ENCODE data around the gene RAB7A.

Gene RAB7A

GRCh38 chr3:128813097-128813496 lies 87.1 kb downstream of the RAB7A start:
- H3K36me3 ChIP-seq (ENCODE audit: control insufficient read depth, insufficient read depth, low read length) = peaks cover 50% of the 10 kb centered on the region
- no peak overlapping the region for H3K4me3 ChIP-seq (ENCODE audit: insufficient read depth, low read depth, low read length, poor library complexity, severe bottlenecking)
- no peaks in the 10 kb centered on the region for H3K4me1 ChIP-seq (ENCODE audit: control insufficient read depth, insufficient read depth, low read length, poor library complexity, severe bottlenecking)
- H3K27me3 ChIP-seq (replicated peaks; ENCODE audit: control insufficient read depth, insufficient read depth, low read length, poor library complexity, severe bottlenecking) = no peaks in the 10 kb centered on the region
- H3K27ac ChIP-seq (ENCODE audit: insufficient read depth, low read length, poor library complexity, severe bottlenecking) = no peak overlapping the region
- no peak for DNase-seq
- no peaks in the 10 kb centered on the region for H3K9me3 ChIP-seq (ENCODE audit: control insufficient read depth, low read length)

GRCh38 chr3:128814060-128814459 lies 88.1 kb downstream of the RAB7A start:
- H3K9me3 ChIP-seq (ENCODE audit: control insufficient read depth, low read length) = no peaks in the 10 kb centered on the region
- H3K36me3 ChIP-seq (ENCODE audit: control insufficient read depth, insufficient read depth, low read length) = peaks cover 44% of the 10 kb centered on the region
- H3K27ac ChIP-seq (ENCODE audit: insufficient read depth, low read length, poor library complexity, severe bottlenecking) = no peak overlapping the region
- no peaks in the 10 kb centered on the region for H3K4me1 ChIP-seq (ENCODE audit: control insufficient read depth, insufficient read depth, low read length, poor library complexity, severe bottlenecking)
- H3K4me3 ChIP-seq (ENCODE audit: insufficient read depth, low read depth, low read length, poor library complexity, severe bottlenecking) = no peak overlapping the region
- H3K27me3 ChIP-seq (replicated peaks; ENCODE audit: control insufficient read depth, insufficient read depth, low read length, poor library complexity, severe bottlenecking) = no peaks in the 10 kb centered on the region
- DNase-seq = no peak

- H3K4me3 ChIP-seq (ENCODE audit: insufficient read depth, low read depth, low read length, poor library complexity, severe bottlenecking) = no peak overlapping the region
- H3K4me1 ChIP-seq (ENCODE audit: control insufficient read depth, insufficient read depth, low read length, poor library complexity, severe bottlenecking) = no peaks in the 10 kb centered on the region
- H3K27me3 ChIP-seq (replicated peaks; ENCODE audit: control insufficient read depth, insufficient read depth, low read length, poor library complexity, severe bottlenecking) = no peaks in the 10 kb centered on the region
- H3K36me3 ChIP-seq (ENCODE audit: control insufficient read depth, insufficient read depth, low read length) = peaks cover 44% of the 10 kb centered on the region
- H3K9me3 ChIP-seq (ENCODE audit: control insufficient read depth, low read length) = no peaks in the 10 kb centered on the region
- H3K27ac ChIP-seq (ENCODE audit: insufficient read depth, low read length, poor library complexity, severe bottlenecking) = no peak overlapping the region
- DNase-seq = no peak
These were observed 88.7 kb downstream of the RAB7A start for GRCh38 chr3:128814519-128815317.

- no peak for DNase-seq
These were observed 89.5 kb downstream of the RAB7A start for GRCh38 chr3:128815318-128816064.

GRCh38 chr3:128818186-128818787 lies 92.3 kb downstream of the RAB7A start:
- DNase-seq = no peak
- H3K4me3 ChIP-seq (ENCODE audit: insufficient read depth, low read depth, low read length, poor library complexity, severe bottlenecking) = no peak overlapping the region
- H3K27ac ChIP-seq (ENCODE audit: insufficient read depth, low read length, poor library complexity, severe bottlenecking) = no peak overlapping the region
- peaks cover 20% of the 10 kb centered on the region for H3K36me3 ChIP-seq (ENCODE audit: control insufficient read depth, insufficient read depth, low read length)
- H3K27me3 ChIP-seq (replicated peaks; ENCODE audit: control insufficient read depth, insufficient read depth, low read length, poor library complexity, severe bottlenecking) = no peaks in the 10 kb centered on the region
- no peaks in the 10 kb centered on the region for H3K9me3 ChIP-seq (ENCODE audit: control insufficient read depth, low read length)
- no peaks in the 10 kb centered on the region for H3K4me1 ChIP-seq (ENCODE audit: control insufficient read depth, insufficient read depth, low read length, poor library complexity, severe bottlenecking)

More at GRCh38 chr3:128815318-128816064, 89.5 kb downstream of the RAB7A start:
- Histone ChIP-seq H3K27me3 (replicated peaks; ENCODE audit: control insufficient read depth, insufficient read depth, low read length, poor library complexity, severe bottlenecking) (no peaks in the 10 kb centered on the region), H3K4me3 (ENCODE audit: insufficient read depth, low read depth, low read length, poor library complexity, severe bottlenecking) (no peak overlapping the region), H3K4me1 (ENCODE audit: control insufficient read depth, insufficient read depth, low read length, poor library complexity, severe bottlenecking) (no peaks in the 10 kb centered on the region), H3K9me3 (ENCODE audit: control insufficient read depth, low read length) (no peaks in the 10 kb centered on the region), H3K27ac (ENCODE audit: insufficient read depth, low read length, poor library complexity, severe bottlenecking) (no peak overlapping the region), H3K36me3 (ENCODE audit: control insufficient read depth, insufficient read depth, low read length) (peaks cover 42% of the 10 kb centered on the region)

GRCh38 chr3:128820252-128820839 lies 94.4 kb downstream of the RAB7A start:
- Histone ChIP-seq H3K4me1 (ENCODE audit: control insufficient read depth, insufficient read depth, low read length, poor library complexity, severe bottlenecking) (no peaks in the 10 kb centered on the region), H3K27ac (ENCODE audit: insufficient read depth, low read length, poor library complexity, severe bottlenecking) (no peak overlapping the region), H3K27me3 (replicated peaks; ENCODE audit: control insufficient read depth, insufficient read depth, low read length, poor library complexity, severe bottlenecking) (no peaks in the 10 kb centered on the region), H3K9me3 (ENCODE audit: control insufficient read depth, low read length) (no peaks in the 10 kb centered on the region), H3K36me3 (ENCODE audit: control insufficient read depth, insufficient read depth, low read length) (peaks cover 7% of the 10 kb centered on the region), H3K4me3 (ENCODE audit: insufficient read depth, low read depth, low read length, poor library complexity, severe bottlenecking) (no peak overlapping the region)
- DNase-seq = no peak

GRCh38 chr3:128823008-128823407 lies 97.0 kb downstream of the RAB7A start:
- Histone ChIP-seq H3K27me3 (replicated peaks; ENCODE audit: control insufficient read depth, insufficient read depth, low read length, poor library complexity, severe bottlenecking) (no peaks in the 10 kb centered on the region), H3K27ac (ENCODE audit: insufficient read depth, low read length, poor library complexity, severe bottlenecking) (no peak overlapping the region), H3K4me1 (ENCODE audit: control insufficient read depth, insufficient read depth, low read length, poor library complexity, severe bottlenecking) (no peaks in the 10 kb centered on the region), H3K36me3 (ENCODE audit: control insufficient read depth, insufficient read depth, low read length) (peaks cover 5% of the 10 kb centered on the region), H3K4me3 (ENCODE audit: insufficient read depth, low read depth, low read length, poor library complexity, severe bottlenecking) (no peak overlapping the region), H3K9me3 (ENCODE audit: control insufficient read depth, low read length) (no peaks in the 10 kb centered on the region)
- no peak for DNase-seq

- Histone ChIP-seq H3K4me1 (ENCODE audit: control insufficient read depth, insufficient read depth, low read length, poor library complexity, severe bottlenecking) (no peaks in the 10 kb centered on the region), H3K27me3 (replicated peaks; ENCODE audit: control insufficient read depth, insufficient read depth, low read length, poor library complexity, severe bottlenecking) (no peaks in the 10 kb centered on the region), H3K4me3 (ENCODE audit: insufficient read depth, low read depth, low read length, poor library complexity, severe bottlenecking) (no peak overlapping the region), H3K27ac (ENCODE audit: insufficient read depth, low read length, poor library complexity, severe bottlenecking) (no peak overlapping the region), H3K9me3 (ENCODE audit: control insufficient read depth, low read length) (no peaks in the 10 kb centered on the region), H3K36me3 (ENCODE audit: control insufficient read depth, insufficient read depth, low read length) (peaks cover 5% of the 10 kb centered on the region)
- no peak for DNase-seq
These were observed 97.6 kb downstream of the RAB7A start for GRCh38 chr3:128823631-128824030.

GRCh38 chr3:128824132-128824850 lies 98.3 kb downstream of the RAB7A start:
- no peak overlapping the region for H3K27ac ChIP-seq (ENCODE audit: insufficient read depth, low read length, poor library complexity, severe bottlenecking)
- H3K4me3 ChIP-seq (ENCODE audit: insufficient read depth, low read depth, low read length, poor library complexity, severe bottlenecking) = no peak overlapping the region
- H3K4me1 ChIP-seq (ENCODE audit: control insufficient read depth, insufficient read depth, low read length, poor library complexity, severe bottlenecking) = no peaks in the 10 kb centered on the region
- no peaks in the 10 kb centered on the region for H3K27me3 ChIP-seq (replicated peaks; ENCODE audit: control insufficient read depth, insufficient read depth, low read length, poor library complexity, severe bottlenecking)
- H3K9me3 ChIP-seq (ENCODE audit: control insufficient read depth, low read length) = no peaks in the 10 kb centered on the region
- peaks cover under 1% of the 10 kb centered on the region for H3K36me3 ChIP-seq (ENCODE audit: control insufficient read depth, insufficient read depth, low read length)
- DNase-seq = no peak

Measured in effector memory CD4-positive, alpha-beta T cell (primary cell).